Gastrocnemius medialis (tissue), 4 donors: ENCODE data around the gene RAB6B. TPM values are rescaled to one million over a fixed set of nuclear protein-coding genes. Genes with fewer than 3 reads are reported as not detected.

Experiments
- ATAC-seq, 2 donors: fragments of 150-250 bp; one replicate each; pipeline ENCODE4 v1.9.1; 2016
- DNase-seq, 2 donors: peaks; one replicate each; pipeline ENCODE4 v3.0.0-alpha.2; 2019
- H3K27ac ChIP-seq, 4 donors: fragments of 200-600 bp; sonication (generic); 1 replicate in 1 of 4; 2 replicates in 3 of 4; pipeline ENCODE4 v1.5.1; 2016 to 2018; ENCODE audit warnings: mild to moderate bottlenecking in 2 of 4, moderate library complexity in 1 of 4
- H3K27me3 ChIP-seq, 3 donors: fragments of 200-600 bp; sonication (generic) in 2 of 3; 1 replicate in 1 of 3; 2 replicates in 2 of 3; pipeline versions ENCODE4 v1.5.1 to v1.6.0; 2016 to 2019; ENCODE audit warnings: mild to moderate bottlenecking in 1 of 3, moderate library complexity in 1 of 3
- H3K36me3 ChIP-seq, 2 donors: fragments of 200-600 bp; sonication (generic) in 1 of 2; one replicate each; pipeline ENCODE4 v1.5.1; 2017 to 2018
- H3K4me1 ChIP-seq, 2 donors: fragments of 200-600 bp; sonication (generic) in 1 of 2; one replicate each; pipeline ENCODE4 v1.5.1; 2016 to 2017; ENCODE audit warnings: mild to moderate bottlenecking in 2 of 2
- H3K4me3 ChIP-seq, 4 donors: fragments of 200-600 bp; sonication (generic) in 3 of 4; 1 replicate in 1 of 4; 2 replicates in 3 of 4; pipeline ENCODE4 v1.5.1; 2016 to 2019; ENCODE audit warnings: mild to moderate bottlenecking in 2 of 4
- H3K9me3 ChIP-seq, 3 donors: fragments of 200-600 bp; sonication (generic) in 2 of 3; 1 replicate in 1 of 3; 2 replicates in 2 of 3; pipeline ENCODE4 v1.5.1; 2016 to 2019
- POLR2A ChIP-seq, 2 donors: fragments of 450-650 bp; IDR thresholded peaks; one replicate each; pipeline ENCODE4 v1.6.1; 2017; ENCODE audit warnings: antibody characterized with exemption in 2 of 2, mild to moderate bottlenecking in 2 of 2, moderate library complexity in 2 of 2
- in situ Hi-C, 4 donors: fragments of 200-750 bp; cut with MboI; loops; one replicate each; pipeline versions ENCODE4 v1.15.0 to v1.8.0; 2017; ENCODE audit warnings: low sequenced_read_pairs in 4 of 4
- intact Hi-C: fragments of 100-400 bp; cut with DNase I; formaldehyde crosslinking; loops from one replicate; pipeline ENCODE4 v1.15.1; 2023; ENCODE audit warnings: low total_unique reads
- total RNA-seq, 4 donors: library from RNA; depleted of rRNA; stranded (reverse); fragments of >200 nt; gene quantifications; one replicate each; pipeline versions ENCODE4 v1.1.0 to v1.2.3, GENCODE V29; 2016
- TF ChIP-seq, protein P1 (sequence below), 5 experiments: fragments of 450-650 bp in 3 of 5; fragments of 200-600 bp in 2 of 5; sonication (generic) in 2 of 5; IDR thresholded peaks in 4 of 5; conservative IDR thresholded peaks in 1 of 5; 1 replicate in 4 of 5; 2 replicates in 1 of 5; pipeline ENCODE4 v1.5.1; 2016 to 2019; ENCODE audit warnings: antibody characterized with exemption in 5 of 5, mild to moderate bottlenecking in 3 of 5, moderate library complexity in 3 of 5

Gene RAB6B
- total RNA-seq, 4 donors from 2014 or later = 0.31 to 1.1 (median 0.72) TPM

DNA sequence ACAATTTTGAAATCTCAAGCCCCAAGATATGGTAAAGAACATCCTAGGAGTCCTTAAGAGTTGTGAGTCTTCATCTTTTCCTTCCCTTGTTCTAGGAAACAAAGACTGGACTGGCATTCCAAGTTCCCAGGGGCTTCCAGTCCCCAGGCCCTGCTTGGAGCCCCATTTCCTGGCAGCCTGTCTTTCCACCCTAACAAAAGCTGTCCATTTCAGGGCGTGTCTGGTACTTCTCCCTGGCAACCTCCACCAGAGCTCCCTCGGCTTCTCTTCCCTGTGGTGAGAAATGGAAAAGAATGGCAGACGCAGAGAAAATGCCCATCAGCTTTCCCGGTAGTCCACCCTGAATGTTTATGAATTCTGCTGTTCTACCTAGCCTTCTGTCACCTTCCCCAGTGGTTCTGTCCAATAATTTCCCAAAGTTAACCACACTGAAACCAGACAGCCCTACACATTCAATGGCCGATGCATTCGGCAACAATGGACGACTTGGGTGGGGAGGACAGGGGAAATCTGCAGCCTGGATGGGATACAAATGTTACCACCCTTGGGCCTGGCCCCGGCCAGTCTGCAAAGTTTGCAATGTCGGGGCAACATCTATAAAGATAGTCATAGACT lies 6.8 kb downstream of the RAB6B start:
- H3K27ac ChIP-seq = no peak overlapping the region
- no peak for ATAC-seq
- no peaks in the 10 kb centered on the region for H3K9me3 ChIP-seq
- TF ChIP-seq, protein P1, sequence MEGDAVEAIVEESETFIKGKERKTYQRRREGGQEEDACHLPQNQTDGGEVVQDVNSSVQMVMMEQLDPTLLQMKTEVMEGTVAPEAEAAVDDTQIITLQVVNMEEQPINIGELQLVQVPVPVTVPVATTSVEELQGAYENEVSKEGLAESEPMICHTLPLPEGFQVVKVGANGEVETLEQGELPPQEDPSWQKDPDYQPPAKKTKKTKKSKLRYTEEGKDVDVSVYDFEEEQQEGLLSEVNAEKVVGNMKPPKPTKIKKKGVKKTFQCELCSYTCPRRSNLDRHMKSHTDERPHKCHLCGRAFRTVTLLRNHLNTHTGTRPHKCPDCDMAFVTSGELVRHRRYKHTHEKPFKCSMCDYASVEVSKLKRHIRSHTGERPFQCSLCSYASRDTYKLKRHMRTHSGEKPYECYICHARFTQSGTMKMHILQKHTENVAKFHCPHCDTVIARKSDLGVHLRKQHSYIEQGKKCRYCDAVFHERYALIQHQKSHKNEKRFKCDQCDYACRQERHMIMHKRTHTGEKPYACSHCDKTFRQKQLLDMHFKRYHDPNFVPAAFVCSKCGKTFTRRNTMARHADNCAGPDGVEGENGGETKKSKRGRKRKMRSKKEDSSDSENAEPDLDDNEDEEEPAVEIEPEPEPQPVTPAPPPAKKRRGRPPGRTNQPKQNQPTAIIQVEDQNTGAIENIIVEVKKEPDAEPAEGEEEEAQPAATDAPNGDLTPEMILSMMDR (IDR thresholded peaks at IDR 0.05 in 4 of 5, conservative IDR thresholded peaks at IDR 0.05 in 1 of 5) = no peak
- TF ChIP-seq POLR2A (IDR thresholded peaks at IDR 0.05) = no peak
- in situ Hi-C loops (no loop called here), intact Hi-C loops (no loop called here)
- no peaks in the 10 kb centered on the region for H3K36me3 ChIP-seq
- DNase-seq = no peak
- H3K4me3 ChIP-seq = no peak overlapping the region
- no peaks in the 10 kb centered on the region for H3K4me1 ChIP-seq
- no peaks in the 10 kb centered on the region for H3K27me3 ChIP-seq

DNA sequence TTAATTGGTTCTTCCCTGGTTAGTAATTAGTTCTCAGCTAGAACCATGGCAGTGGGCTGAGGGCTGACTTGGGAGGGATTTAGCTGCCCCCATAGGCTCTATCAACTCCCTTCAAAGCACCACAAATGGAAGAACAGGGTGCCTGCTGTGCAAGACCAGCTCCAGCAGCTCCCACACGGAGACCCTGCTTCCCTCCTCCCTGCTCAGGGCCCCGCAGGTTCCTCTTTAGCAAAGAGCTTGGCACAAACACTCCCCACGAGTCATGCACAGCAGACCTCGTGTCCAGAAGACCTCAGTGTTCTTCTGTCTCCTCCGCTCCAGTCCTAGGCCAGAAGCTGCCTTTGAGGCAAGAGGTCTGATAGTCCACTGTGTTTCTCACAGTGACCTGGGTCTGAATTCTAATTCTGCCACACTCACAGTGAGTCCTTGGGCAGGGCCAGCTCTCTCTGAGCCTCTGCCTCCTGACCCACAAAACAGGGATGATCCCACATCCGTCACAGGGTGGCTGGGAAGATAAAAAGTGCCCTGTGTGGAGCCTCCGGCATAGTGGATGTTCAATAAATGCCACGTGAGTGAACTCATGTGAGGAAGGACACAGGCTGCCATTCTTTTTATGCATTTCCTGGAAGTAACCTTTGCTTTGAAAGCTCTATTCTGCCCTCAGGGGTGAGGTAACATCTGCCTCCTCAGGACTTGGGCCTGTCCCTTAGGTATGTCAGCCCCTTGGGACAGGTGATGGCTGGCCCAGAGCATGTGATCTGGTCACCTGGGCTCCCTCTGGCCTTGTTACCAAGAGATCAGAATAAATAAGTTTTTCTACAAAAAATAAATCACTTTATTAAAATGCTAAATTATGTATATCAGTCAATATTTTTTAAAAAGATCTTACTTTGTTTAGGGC lies 7.6 kb downstream of the RAB6B start:
- intact Hi-C loops = no loop called here
- no peak overlapping the region for H3K4me3 ChIP-seq
- no peaks in the 10 kb centered on the region for H3K4me1 ChIP-seq
- ATAC-seq (no peak), DNase-seq (no peak)
- H3K27me3 ChIP-seq = no peaks in the 10 kb centered on the region
- in situ Hi-C loops = no loop called here
- H3K9me3 ChIP-seq = no peaks in the 10 kb centered on the region
- no peak overlapping the region for H3K27ac ChIP-seq
- H3K36me3 ChIP-seq = no peaks in the 10 kb centered on the region
- TF ChIP-seq, protein P1 (IDR thresholded peaks at IDR 0.05 in 4 of 5, conservative IDR thresholded peaks at IDR 0.05 in 1 of 5) = no peak
- no peak for TF ChIP-seq POLR2A (IDR thresholded peaks at IDR 0.05)

DNA sequence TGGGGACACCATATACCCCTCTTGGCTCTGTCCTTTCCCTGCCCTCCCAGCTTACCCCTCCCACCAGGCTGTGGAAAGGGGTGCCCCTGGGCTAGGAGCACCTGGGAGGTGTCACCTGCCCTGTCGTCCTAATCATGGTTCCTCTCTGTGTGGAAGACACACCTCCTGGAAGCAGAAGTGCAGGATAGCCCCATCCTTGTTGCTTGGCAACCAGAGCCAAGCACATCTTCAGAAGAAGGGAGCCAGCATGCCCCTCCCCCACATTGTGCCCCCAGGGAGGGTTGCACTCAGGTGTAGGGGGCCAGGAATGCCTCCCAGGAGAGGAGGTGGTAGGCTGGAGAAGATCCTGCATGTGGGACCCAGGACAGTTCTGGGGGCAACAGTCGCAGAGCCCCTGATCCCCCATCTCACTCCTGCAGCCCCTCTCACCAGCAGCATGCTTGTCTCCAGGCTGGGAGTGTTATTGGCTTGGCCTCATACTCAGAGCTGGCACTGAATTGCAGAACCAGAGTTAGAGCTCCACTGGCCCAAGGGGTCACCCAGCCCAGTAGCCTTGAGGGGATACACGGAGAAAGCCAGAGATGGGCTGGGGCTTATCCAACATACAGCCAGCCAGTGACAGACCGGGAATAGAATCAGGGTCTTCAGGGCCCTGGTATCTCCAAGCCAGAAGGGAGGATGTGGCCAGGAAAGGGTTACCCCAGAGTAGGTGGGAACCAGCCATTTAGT lies 8.4 kb downstream of the RAB6B start:
- no peak overlapping the region for H3K27ac ChIP-seq
- intact Hi-C loops = no loop called here
- in situ Hi-C loops = no loop called here
- H3K4me1 ChIP-seq = no peaks in the 10 kb centered on the region
- H3K27me3 ChIP-seq = no peaks in the 10 kb centered on the region
- no peaks in the 10 kb centered on the region for H3K36me3 ChIP-seq
- DNase-seq = no peak
- H3K9me3 ChIP-seq = no peaks in the 10 kb centered on the region
- ATAC-seq = no peak
- TF ChIP-seq, protein P1 (IDR thresholded peaks at IDR 0.05 in 4 of 5, conservative IDR thresholded peaks at IDR 0.05 in 1 of 5) = no peak
- TF ChIP-seq POLR2A (IDR thresholded peaks at IDR 0.05) = no peak
- no peak overlapping the region for H3K4me3 ChIP-seq

DNA sequence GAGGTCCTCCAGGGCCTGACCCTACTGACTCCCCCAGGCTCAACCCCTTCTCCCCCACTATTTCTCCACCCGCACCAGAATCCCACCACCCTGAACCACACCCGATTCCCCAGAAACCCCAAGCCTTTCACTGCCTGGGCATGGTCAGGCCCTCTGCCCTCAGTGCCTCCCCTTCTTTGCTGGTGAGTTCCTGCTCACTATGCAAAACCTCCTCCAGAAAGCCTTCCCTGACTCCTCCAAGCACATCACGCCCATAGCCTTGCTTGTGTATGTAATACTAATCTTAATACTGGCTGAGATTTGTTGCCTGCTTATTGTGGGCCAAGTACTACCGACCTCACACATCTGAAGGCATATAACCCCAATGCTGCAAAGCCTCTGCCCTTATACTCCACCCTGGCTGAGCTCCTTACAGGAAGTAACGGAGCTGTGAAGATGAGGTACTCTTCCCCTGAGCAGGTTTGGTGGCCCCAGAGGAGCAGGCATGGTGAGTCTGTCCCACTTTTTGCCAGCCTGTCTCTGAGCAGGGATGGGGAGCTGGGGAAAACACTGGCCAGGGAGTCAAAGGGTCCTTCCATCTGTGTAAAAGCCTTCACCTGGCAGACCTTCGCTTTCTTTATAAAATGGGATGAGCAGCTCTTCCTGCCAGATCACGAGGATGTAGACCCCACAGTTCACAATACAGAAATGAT lies 9.5 kb downstream of the RAB6B start:
- no peak overlapping the region for H3K4me3 ChIP-seq
- no peaks in the 10 kb centered on the region for H3K4me1 ChIP-seq
- intact Hi-C loops = no loop called here
- ATAC-seq (no peak), DNase-seq (no peak)
- H3K27ac ChIP-seq = no peak overlapping the region
- TF ChIP-seq, protein P1 (IDR thresholded peaks at IDR 0.05 in 4 of 5, conservative IDR thresholded peaks at IDR 0.05 in 1 of 5) = no peak
- TF ChIP-seq POLR2A (IDR thresholded peaks at IDR 0.05) = no peak
- no peaks in the 10 kb centered on the region for H3K27me3 ChIP-seq
- H3K9me3 ChIP-seq = no peaks in the 10 kb centered on the region
- in situ Hi-C loops = no loop called here
- H3K36me3 ChIP-seq = no peaks in the 10 kb centered on the region
